ENCODE measurements around the gene CA12. TPM values are rescaled to one million over a fixed set of nuclear protein-coding genes. Genes with fewer than 3 reads are reported as not detected.

Gene CA12
- total and polyA plus RNA-seq, 5 experiments from 2014 or later = not detected

DNA sequence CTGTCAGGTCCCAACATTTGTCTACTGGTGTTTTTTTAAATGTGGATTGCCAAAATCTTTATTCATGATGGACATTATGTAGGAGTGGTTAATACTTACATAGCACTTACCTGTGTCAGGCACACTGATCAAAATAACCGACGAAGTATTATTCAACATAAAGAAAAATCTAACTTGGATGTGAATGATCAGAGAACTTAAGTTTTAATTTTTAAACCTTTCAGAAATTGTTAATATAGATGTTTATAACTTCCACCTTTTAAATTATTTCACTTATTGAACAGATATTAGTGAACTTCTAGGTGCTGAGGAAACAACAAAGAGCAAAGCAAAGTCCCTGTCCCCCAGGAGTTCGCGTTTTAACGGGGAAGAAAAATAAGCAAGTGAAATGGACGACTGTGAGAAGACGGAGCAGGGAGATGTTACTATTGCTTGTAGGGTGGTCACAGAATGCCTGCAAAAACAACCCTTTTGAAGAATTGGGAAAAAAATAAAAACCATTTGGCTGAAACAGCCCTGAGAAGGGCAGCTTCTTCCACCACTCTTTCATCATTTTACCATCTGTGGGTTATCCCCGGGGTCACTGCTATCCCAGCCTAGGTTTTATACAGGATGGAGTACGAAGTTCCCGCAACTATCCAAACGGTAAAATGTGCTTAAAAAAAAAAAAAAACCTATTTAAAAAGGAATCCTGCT lies 105.2 kb downstream of the CA12 start:
- DNase-seq (peak in 1 of 10 donors; percentile 6), ATAC-seq (peak in 1 of 2 donors; percentile 0)
- Mint-ChIP-seq H3K27ac (peak overlapping the region; percentile 67 to 95 (median 90)), H3K36me3 (peaks cover 0 to 12% (median 0%) of the 10 kb centered on the region in 3 donors), H3K4me3 (peak overlapping the region; percentile 82 to 94 (median 92)), H3K27me3 (no peaks in the 10 kb centered on the region), H3K9me3 (no peaks in the 10 kb centered on the region), H3K4me1 (peaks cover 9 to 50% (median 37%) of the 10 kb centered on the region in 4 donors)
- POLR2A ChIA-PET = interaction anchor here (0.6 to 4.0 kb wide), 13 partner anchors 16 to 228 kb away, joined by 3 to 36 read pairs (median 4); partner anchors contain the start of gene RPS27L

- ATAC-seq (no peak), DNase-seq (peak in 2 of 10 donors; percentile 11 to 33)
- H3K27me3 Mint-ChIP-seq = no peaks in the 10 kb centered on the region
- H3K27ac Mint-ChIP-seq = peak overlapping the region in 9 of 10 donors; percentile 33 to 88 (median 72)
- H3K4me1 Mint-ChIP-seq = peaks cover 9 to 46% (median 36%) of the 10 kb centered on the region in 4 donors
- H3K9me3 Mint-ChIP-seq = no peaks in the 10 kb centered on the region
- POLR2A ChIA-PET = interaction anchor here (1.5 to 2.0 kb wide), 2 partner anchors 78 to 81 kb away, joined by 5 to 7 read pairs; no protein-coding TSS in a partner anchor
- H3K4me3 Mint-ChIP-seq = peak overlapping the region in 6 of 10 donors; percentile 4 to 35 (median 8)
- peaks cover 0 to 6% (median 0%) of the 10 kb centered on the region in 3 donors for H3K36me3 Mint-ChIP-seq
These were observed 107.2 kb downstream of the CA12 start for GRCh38 chr15:63274427-63274826.

Other genes with a start within 250 kb of the CA12 start
- gene RPS27L, start 224.4 kb downstream of the CA12 start, total RNA-seq = 100 to 1,000 TPM; 139 to 142 TPM
- 100 to 1,000 TPM; 143 to 221 (median 206) TPM for gene RPS27L, start 224.4 kb downstream of the CA12 start, polyA plus RNA-seq
- 10 to 100 TPM; 78.4 to 79.6 TPM for gene RAB8B, start 192.2 kb downstream of the CA12 start, total RNA-seq
- 10 to 100 TPM; 35.1 to 40.7 (median 35.3) TPM for gene RAB8B, start 192.2 kb downstream of the CA12 start, polyA plus RNA-seq
- gene APH1B, start 104.2 kb downstream of the CA12 start, total RNA-seq = 10 to 100 TPM; 27.0 to 28.5 TPM
- gene APH1B, start 104.2 kb downstream of the CA12 start, polyA plus RNA-seq = 10 to 100 TPM in 2 of 3 donors, 1 to 10 TPM in 1; 8.3 to 14.3 (median 11.1) TPM
- 100 to 1,000 TPM; 128 to 136 TPM for gene USP3, start 122.7 kb upstream of the CA12 start, total RNA-seq
- 10 to 100 TPM; 31.6 to 42.9 (median 36.9) TPM for gene USP3, start 122.7 kb upstream of the CA12 start, polyA plus RNA-seq
- gene FBXL22, start 215.5 kb upstream of the CA12 start, total RNA-seq = 1 to 10 TPM; 2.1 to 2.7 TPM
- gene FBXL22, start 215.5 kb upstream of the CA12 start, polyA plus RNA-seq = 1 to 10 TPM; 1.5 to 2.0 (median 1.6) TPM